ENCODE data around the gene ATP2B1.

The ATP2B1 gene

GRCh38 chr12:89694542-89694941, 14.1 kb downstream of the ATP2B1 start:
- FAIRE-seq (no peak), DNase-seq (ENCODE audit: insufficient read length, low spot score) (no peak)

GRCh38 chr12:89693639-89694202, 14.9 kb downstream of the ATP2B1 start:
- no peak for DNase-seq (ENCODE audit: insufficient read length, low spot score)
- no peak for FAIRE-seq

GRCh38 chr12:89692439-89692838, 16.2 kb downstream of the ATP2B1 start:
- FAIRE-seq (no peak), DNase-seq (ENCODE audit: insufficient read length, low spot score) (no peak)

GRCh38 chr12:89691659-89692058, 17.0 kb downstream of the ATP2B1 start:
- FAIRE-seq (no peak), DNase-seq (ENCODE audit: insufficient read length, low spot score) (no peak)

GRCh38 chr12:89690925-89691324, 17.7 kb downstream of the ATP2B1 start:
- DNase-seq (ENCODE audit: insufficient read length, low spot score) (no peak), FAIRE-seq (no peak)

DNA sequence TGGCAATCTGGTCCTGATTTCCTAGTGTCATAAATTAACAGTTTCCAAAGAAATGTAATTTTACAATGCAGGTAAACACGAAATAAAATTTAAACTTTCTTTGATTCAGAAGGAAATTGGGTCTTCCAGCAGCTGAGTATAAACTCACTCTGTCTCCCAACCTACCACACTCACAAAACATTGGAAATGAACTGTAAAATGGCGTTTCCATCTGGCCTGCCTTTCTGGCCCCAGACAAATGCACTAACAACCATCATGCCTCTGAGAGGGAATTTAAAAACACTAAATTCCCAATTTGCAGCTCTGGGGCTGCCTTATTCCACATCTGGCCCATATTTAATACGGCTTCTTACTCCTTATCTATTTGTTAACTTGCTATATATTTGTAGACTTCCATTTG, 19.3 kb downstream of the ATP2B1 start:
- no peak for DNase-seq (ENCODE audit: insufficient read length, low spot score)
- FAIRE-seq: no peak

DNA sequence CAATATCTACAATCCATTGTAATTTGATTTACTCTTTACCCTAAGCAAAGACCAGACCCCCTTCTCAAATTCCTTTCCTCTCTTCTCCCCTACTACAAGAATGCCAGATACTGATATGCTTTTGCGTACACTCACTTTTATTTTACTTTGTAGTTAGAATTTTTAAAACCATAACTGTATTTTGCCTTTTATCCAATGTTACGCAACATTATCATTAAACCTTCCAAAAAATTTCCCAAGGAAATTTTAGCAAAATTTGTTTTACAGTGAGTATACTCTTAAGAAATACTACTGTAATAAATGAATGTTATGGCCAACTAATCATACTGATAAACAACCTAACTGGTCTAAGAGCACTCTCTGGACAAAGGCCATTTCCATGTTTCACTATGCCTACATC, 22.3 kb downstream of the ATP2B1 start:
- FAIRE-seq: no peak

DNA sequence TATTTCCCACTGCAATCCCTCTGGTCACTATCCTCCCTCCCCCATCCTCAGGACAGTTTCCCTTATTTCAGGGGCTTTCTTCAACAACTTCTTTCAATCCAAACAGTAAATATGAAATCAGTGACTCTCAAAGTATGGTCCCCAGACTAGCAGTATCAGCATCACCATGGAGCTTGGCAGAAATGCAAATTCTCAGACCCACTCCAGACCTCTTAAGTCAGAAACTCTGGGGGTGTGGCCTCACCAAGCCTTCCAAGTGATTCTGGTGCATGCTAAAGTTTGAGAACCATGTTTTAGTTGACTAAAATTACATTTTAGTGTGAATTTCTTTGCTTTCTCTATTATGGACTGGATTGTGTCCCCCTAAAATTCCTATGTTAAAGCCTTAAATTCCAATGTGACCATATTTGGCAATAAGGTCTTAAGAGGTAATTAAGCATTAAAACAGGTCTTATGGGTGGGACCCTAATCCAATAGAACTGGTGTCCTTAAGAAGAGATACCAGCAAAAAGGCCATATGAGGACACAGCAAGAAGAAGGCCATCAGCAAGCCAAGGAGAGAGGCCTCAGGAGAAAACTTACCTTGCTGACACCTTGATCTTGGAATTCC, 23.2 kb downstream of the ATP2B1 start:
- DNase-seq (ENCODE audit: insufficient read length, low spot score) (no peak), FAIRE-seq (no peak)

More for the DNA sequence above, 22.3 kb downstream of the ATP2B1 start:
- no peak for DNase-seq (ENCODE audit: insufficient read length, low spot score)

GRCh38 chr12:89684136-89684535, 24.5 kb downstream of the ATP2B1 start:
- DNase-seq (ENCODE audit: insufficient read length, low spot score) (no peak), FAIRE-seq (no peak)

DNA sequence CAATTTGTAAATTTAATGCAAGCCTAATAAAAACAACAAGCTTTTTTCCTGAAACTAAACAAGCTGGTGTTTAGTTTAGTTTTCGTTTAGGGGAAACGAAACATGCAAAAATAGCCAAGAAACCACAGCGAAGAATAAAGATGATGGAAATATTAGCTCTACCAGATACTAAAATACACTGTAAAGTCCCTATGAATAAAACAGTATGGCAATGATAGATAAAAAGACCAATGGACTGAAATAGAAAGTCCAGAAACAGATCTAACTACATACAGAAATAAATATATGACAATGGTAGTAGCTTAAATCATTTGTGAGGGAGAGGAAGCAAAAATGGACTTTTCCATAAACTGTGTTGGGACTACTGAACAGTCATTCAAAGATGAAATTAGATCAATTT, 26.4 kb downstream of the ATP2B1 start:
- FAIRE-seq: no peak
- no peak for DNase-seq (ENCODE audit: insufficient read length, low spot score)

DNA sequence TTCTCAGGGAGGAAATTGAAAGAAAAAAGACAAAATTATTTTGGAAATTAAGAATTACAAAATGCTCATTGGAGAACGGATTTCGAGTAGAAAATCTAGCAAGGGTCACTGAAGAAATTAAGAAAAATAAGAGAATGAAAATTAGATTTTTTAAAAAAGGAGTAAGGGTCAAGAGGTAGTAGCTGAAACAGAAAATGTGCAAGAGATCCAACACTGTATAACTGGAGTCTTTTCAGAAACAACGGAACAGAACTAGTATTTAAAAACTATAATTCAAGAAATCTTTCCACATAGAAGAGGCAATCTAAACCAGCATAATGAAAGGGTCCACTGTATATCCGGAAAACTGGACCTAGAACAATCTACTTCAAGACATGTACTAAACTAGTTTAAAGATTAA, 28.2 kb downstream of the ATP2B1 start:
- DNase-seq (ENCODE audit: insufficient read length, low spot score) (no peak), FAIRE-seq (no peak)

- FAIRE-seq: no peak
Measured at GRCh38 chr12:89679631-89680030, 29.0 kb downstream of the ATP2B1 start.

DNA sequence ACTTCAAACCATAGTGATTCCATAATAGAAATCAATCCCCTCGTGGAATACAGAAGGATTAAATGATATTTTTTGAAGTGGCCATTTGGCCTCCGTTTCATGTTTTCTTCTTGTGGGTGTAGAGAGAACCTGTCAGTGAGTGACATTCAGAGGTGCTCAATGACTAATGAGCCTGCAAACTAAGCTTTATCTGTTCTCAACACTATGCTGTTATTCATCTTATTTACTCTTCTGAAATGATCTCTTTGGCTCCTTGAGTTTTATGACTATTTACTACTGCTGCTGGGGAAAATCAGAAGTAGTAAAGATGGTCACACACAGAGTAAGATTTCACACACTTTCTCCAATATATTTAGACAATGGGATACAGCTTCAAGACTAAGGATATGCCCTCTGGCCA, 30.4 kb downstream of the ATP2B1 start:
- FAIRE-seq: no peak
- no peak for DNase-seq (ENCODE audit: insufficient read length, low spot score)

More at GRCh38 chr12:89679631-89680030, 29.0 kb downstream of the ATP2B1 start:
- no peak for DNase-seq (ENCODE audit: insufficient read length, low spot score)

DNA sequence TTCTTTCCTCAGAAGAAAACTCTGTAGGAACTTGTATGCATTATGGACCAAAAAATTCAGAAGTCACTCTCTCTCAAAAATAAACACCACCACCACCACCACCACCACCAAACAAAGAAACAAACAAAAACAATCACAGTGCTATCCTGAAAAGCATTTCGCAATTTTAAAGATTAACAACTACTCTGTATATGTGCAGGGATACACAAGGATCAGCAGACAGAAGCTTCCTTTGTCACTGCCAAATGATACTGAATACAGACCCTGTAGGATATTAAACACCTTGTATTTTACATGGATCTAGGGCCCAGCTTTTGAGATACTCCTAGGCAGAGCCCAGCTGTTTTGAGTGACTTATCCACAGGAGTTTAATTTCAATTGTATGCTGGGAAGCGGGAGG, 31.7 kb downstream of the ATP2B1 start:
- FAIRE-seq (no peak), DNase-seq (ENCODE audit: insufficient read length, low spot score) (no peak)

DNA sequence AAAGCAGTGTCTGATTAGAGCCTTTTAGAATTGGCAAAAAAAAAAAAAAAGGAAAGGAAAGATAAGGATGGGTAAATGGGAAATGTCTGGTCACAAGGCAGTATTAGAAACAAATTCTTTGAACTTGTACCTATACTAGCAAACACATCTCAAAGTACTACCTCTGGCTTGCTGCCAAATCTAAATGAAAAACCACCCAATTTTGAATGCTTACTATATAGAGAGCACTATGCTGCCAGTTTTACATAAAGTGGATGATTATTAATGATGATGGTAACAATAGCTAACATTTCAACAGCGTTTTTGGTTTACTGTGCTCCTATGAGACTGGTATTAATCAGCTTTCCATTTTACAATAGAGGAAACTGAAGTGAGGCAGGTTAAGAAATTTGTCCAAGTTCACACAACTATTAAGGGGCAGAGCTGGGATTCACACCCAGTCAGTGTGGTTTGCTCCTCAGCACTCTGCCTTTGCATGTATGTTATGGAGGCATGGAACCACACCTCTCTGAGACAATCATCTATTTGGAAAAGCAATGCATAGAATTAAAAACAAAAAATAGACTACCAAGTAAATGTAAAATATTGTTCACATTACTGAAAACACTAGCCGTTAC, 34.2 kb downstream of the ATP2B1 start:
- FAIRE-seq: no peak

GRCh38 chr12:89673603-89674002, 35.0 kb downstream of the ATP2B1 start:
- DNase-seq (ENCODE audit: insufficient read length, low spot score) (no peak), FAIRE-seq (no peak)

More for the DNA sequence above, 34.2 kb downstream of the ATP2B1 start:
- no peak for DNase-seq (ENCODE audit: insufficient read length, low spot score)

- FAIRE-seq: no peak
- no peak for DNase-seq (ENCODE audit: insufficient read length, low spot score)
Measured at GRCh38 chr12:89672589-89672979, 36.1 kb downstream of the ATP2B1 start.

DNA sequence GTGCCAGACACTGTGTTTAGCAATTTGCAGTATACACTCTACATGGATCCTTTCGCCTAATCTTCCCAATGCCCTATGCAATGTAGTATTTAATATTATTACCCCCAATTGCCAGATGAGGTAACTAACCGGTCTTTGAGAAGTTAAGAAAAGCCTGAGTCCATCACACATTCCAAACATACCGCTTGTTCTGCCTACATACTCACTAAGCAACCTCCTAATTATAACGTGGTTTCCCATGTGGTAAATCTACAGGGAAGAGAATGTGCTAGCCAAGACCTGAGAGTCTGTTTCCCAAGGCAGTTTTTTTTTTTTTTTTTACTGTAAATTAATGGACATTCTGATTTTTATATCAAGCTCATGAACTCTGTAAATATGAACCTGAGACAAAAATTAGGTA, 37.2 kb downstream of the ATP2B1 start:
- DNase-seq (ENCODE audit: insufficient read length, low spot score) (peak; percentile 15), FAIRE-seq (no peak)

DNA sequence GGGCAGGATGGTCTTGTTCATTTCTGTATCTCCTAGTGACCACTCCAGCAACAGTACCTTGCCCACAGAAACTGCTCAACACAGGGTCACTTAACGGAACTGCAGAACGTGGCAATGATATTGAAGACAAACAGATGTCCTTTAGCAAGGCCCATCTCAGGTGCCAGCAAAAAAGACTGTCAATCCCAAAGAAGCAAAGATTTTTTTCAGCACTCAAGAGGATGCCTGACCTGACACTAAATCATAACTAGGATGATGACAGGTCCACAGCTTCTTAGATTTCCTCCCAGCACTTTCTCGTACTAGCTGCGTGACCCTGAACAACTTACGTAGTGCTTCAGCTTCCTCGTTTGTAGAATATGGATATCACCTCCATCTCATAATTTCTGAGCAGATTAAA, 39.4 kb downstream of the ATP2B1 start:
- no peak for FAIRE-seq

DNA sequence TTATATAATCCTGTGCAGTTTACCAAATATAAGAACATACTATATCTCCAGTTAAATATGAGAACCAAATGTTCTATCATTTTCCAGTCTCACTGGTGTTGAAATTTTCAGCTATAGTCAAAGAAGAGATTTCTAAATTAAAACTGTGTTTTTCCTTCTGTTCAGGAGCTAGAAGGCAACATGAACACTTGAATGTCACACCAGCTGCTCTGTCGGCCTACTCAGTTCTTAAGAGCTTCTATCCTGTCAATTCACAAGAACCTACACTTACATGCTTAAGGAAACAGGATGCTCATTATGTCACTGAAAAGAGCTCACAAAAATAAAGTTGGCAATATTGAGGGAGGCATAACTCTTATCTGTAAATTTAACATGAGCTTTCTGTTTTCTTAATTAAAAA, 43.1 kb downstream of the ATP2B1 start:
- no peak for DNase-seq (ENCODE audit: insufficient read length, low spot score)
- no peak for FAIRE-seq

More for the DNA sequence above, 39.4 kb downstream of the ATP2B1 start:
- no peak for DNase-seq (ENCODE audit: insufficient read length, low spot score)

GRCh38 chr12:89664441-89664840, 44.2 kb downstream of the ATP2B1 start:
- FAIRE-seq (no peak), DNase-seq (ENCODE audit: insufficient read length, low spot score) (no peak)

- peak; percentile 17 for DNase-seq (ENCODE audit: insufficient read length, low spot score)
- FAIRE-seq: no peak
Measured at GRCh38 chr12:89663577-89664357, 44.9 kb downstream of the ATP2B1 start.
